GM23338 (cell line): Measurements from ENCODE around the gene CAMKK2. TPM values are rescaled to one million over a fixed set of nuclear protein-coding genes. Genes with fewer than 3 reads are reported as not detected.

ENCODE experiments used
- ATAC-seq: fragments of 200-7000 bp; cut with Tn5 transposase; 3 replicates; pipeline ENCODE4 v1.9.1; 2020
- DNase-seq: peaks from one replicate; pipeline ENCODE4 v3.0.0-alpha.2; 2015; ENCODE audit warnings: low spot score
- H2AFZ ChIP-seq: fragments of 200-600 bp; sonication (generic); 2 replicates; pipeline ENCODE4 v1.8.0; 2016; ENCODE audit warnings: antibody characterized with exemption, mild to moderate bottlenecking, moderate library complexity
- H3F3A ChIP-seq: fragments of 200-600 bp; sonication (generic); replicated peaks from 2 replicates; pipeline ENCODE4 v1.8.0; 2017; ENCODE audit warnings: antibody characterized with exemption, mixed run types, low read depth
- H3K27ac ChIP-seq: fragments of 200-600 bp; sonication (generic); 2 replicates; pipeline ENCODE4 v1.6.1; 2016; ENCODE audit warnings: low read depth
- H3K27me3 ChIP-seq: fragments of 200-600 bp; sonication (generic); 2 replicates; pipeline ENCODE4 v1.8.0; 2016; ENCODE audit warnings: mild to moderate bottlenecking, mixed run types, moderate library complexity; ENCODE audit not compliant: insufficient read depth
- H3K36me3 ChIP-seq: fragments of 200-600 bp; sonication (generic); 2 replicates; pipeline ENCODE4 v1.8.0; 2016; ENCODE audit warnings: mild to moderate bottlenecking; ENCODE audit not compliant: insufficient read depth
- H3K4me1 ChIP-seq: fragments of 200-600 bp; sonication (generic); 2 replicates; pipeline ENCODE4 v1.8.0; 2016; ENCODE audit warnings: mild to moderate bottlenecking, moderate library complexity; ENCODE audit not compliant: insufficient read depth
- H3K4me2 ChIP-seq: fragments of 200-600 bp; sonication (generic); 2 replicates; pipeline ENCODE4 v1.7.1; 2017; ENCODE audit warnings: mixed run types
- H3K4me3 ChIP-seq: fragments of 200-600 bp; sonication (generic); 2 replicates; pipeline ENCODE4 v1.6.1; 2016; ENCODE audit warnings: mixed run types
- H3K79me2 ChIP-seq: fragments of 200-600 bp; sonication (generic); replicated peaks from 2 replicates; pipeline ENCODE4 v1.8.0; 2017; ENCODE audit warnings: mild to moderate bottlenecking; ENCODE audit not compliant: insufficient read depth
- H3K9me2 ChIP-seq: fragments of 200-600 bp; sonication (generic); 2 replicates; pipeline ENCODE4 v1.8.0; 2017; ENCODE audit not compliant: insufficient read depth
- H4K20me1 ChIP-seq: fragments of 200-600 bp; sonication (generic); replicated peaks from 2 replicates; pipeline ENCODE4 v1.8.0; 2017; ENCODE audit warnings: mild to moderate bottlenecking; ENCODE audit not compliant: insufficient read depth
- H3K27ac Mint-ChIP-seq: 2 replicates; pipeline ENCODE4 v1.8.0; 2020; ENCODE audit warnings: inconsistent platforms, mild to moderate bottlenecking, moderate library complexity, mixed read lengths
- H3K27me3 Mint-ChIP-seq: 3 replicates; pipeline ENCODE4 v1.8.0; 2022; ENCODE audit warnings: low read depth, mild to moderate bottlenecking, moderate library complexity, mixed read lengths, inconsistent platforms; ENCODE audit not compliant: insufficient read depth, poor library complexity
- H3K36me3 Mint-ChIP-seq: 3 replicates; pipeline ENCODE4 v1.8.0; 2021; ENCODE audit warnings: low read depth, mild to moderate bottlenecking, inconsistent platforms, moderate library complexity, mixed read lengths
- H3K4me1 Mint-ChIP-seq: 3 replicates; pipeline ENCODE4 v1.8.0; 2020; ENCODE audit warnings: mild to moderate bottlenecking, inconsistent platforms, mixed read lengths
- H3K4me3 Mint-ChIP-seq: 3 replicates; pipeline ENCODE4 v1.8.0; 2021; ENCODE audit warnings: moderate library complexity, mild to moderate bottlenecking, inconsistent platforms, mixed read lengths
- H3K9me3 Mint-ChIP-seq: 3 replicates; pipeline ENCODE4 v1.8.0; 2020; ENCODE audit warnings: moderate library complexity, mild to moderate bottlenecking, inconsistent platforms, mixed read lengths
- CREB1 ChIP-seq: fragments of 250-450 bp; sonication (Bioruptor Pico); IDR thresholded peaks from 2 replicates; pipeline ENCODE4 v1.5.0; 2020; ENCODE audit warnings: low read depth, mild to moderate bottlenecking, moderate library complexity
- EZH2 ChIP-seq: fragments of 200-600 bp; sonication (generic); IDR thresholded peaks from one replicate; pipeline ENCODE4 v1.8.0; 2017; ENCODE audit warnings: antibody characterized with exemption, mild to moderate bottlenecking, low read depth; ENCODE audit not compliant: unreplicated experiment
- EZH2phosphoT487 ChIP-seq: fragments of 200-600 bp; sonication (generic); IDR thresholded peaks from one replicate; pipeline ENCODE4 v1.8.1; 2018; ENCODE audit warnings: antibody characterized with exemption; ENCODE audit not compliant: unreplicated experiment
- JUNB ChIP-seq: IDR thresholded peaks from one replicate; pipeline ENCODE4 v1.6.1; 2016; ENCODE audit warnings: antibody characterized with exemption; ENCODE audit not compliant: unreplicated experiment
- NANOG ChIP-seq: IDR thresholded peaks from 2 replicates; pipeline ENCODE4 v1.6.1; 2016; ENCODE audit warnings: antibody characterized with exemption, borderline replicate concordance
- POLR2AphosphoS5 ChIP-seq: IDR thresholded peaks from 2 replicates; pipeline ENCODE4 v1.6.1; 2016; ENCODE audit warnings: antibody characterized with exemption, low read depth
- STAT1 ChIP-seq: IDR thresholded peaks from one replicate; pipeline ENCODE4 v1.6.1; 2016; ENCODE audit warnings: antibody characterized with exemption; ENCODE audit not compliant: unreplicated experiment
- ZNF114 ChIP-seq: fragments of 250-450 bp; sonication (Bioruptor Pico); IDR thresholded peaks from 2 replicates; pipeline ENCODE4 v1.5.0; 2020; ENCODE audit warnings: mild to moderate bottlenecking, moderate library complexity
- ZNF331 ChIP-seq: fragments of 250-450 bp; sonication (Bioruptor Pico); IDR thresholded peaks from 2 replicates; pipeline ENCODE4 v1.5.0; 2020; ENCODE audit warnings: low read depth, mild to moderate bottlenecking, moderate library complexity
- polyA plus RNA-seq: library from polyadenylated mRNA; unstranded; fragments of >200 nt; fragmentation: Nextera tagmentation; extraction: Ambion mirVana; gene quantifications from 2 replicates; pipeline ENCODE4 v1.2.1, GENCODE V29; 2016
- total RNA-seq: library from RNA; depleted of rRNA; stranded (reverse); fragments of >200 nt; shearing (Covaris generic); gene quantifications from 2 replicates; pipeline ENCODE4 v1.2.3, GENCODE V29; 2014
- TF ChIP-seq, protein P1 (sequence below): IDR thresholded peaks from 2 replicates; pipeline ENCODE4 v1.6.1; 2016; ENCODE audit warnings: antibody characterized with exemption
- TF ChIP-seq, protein P2 (sequence below): IDR thresholded peaks from one replicate; pipeline ENCODE4 v1.6.1; 2018; ENCODE audit warnings: antibody characterized with exemption; ENCODE audit not compliant: unreplicated experiment
- TF ChIP-seq, protein P3 (sequence below), 2 experiments: fragments of 200-600 bp in 1 of 2; sonication (generic) in 1 of 2; conservative IDR thresholded peaks; 2 replicates each; pipeline versions ENCODE4 v1.5.1 to v1.6.1; 2016 to 2017; ENCODE audit warnings: antibody characterized with exemption in 2 of 2, low read depth in 2 of 2, mild to moderate bottlenecking in 2 of 2, moderate library complexity in 1 of 2
- TF ChIP-seq, protein P4 (sequence below): fragments of 250-450 bp; sonication (Bioruptor Pico); IDR thresholded peaks from 2 replicates; pipeline ENCODE4 v1.5.0; 2020; ENCODE audit warnings: mild to moderate bottlenecking, moderate library complexity

CAMKK2 gene
- total and polyA plus RNA-seq, 2 experiments from 2014 or later = 10.3 to 26.4 TPM

DNA sequence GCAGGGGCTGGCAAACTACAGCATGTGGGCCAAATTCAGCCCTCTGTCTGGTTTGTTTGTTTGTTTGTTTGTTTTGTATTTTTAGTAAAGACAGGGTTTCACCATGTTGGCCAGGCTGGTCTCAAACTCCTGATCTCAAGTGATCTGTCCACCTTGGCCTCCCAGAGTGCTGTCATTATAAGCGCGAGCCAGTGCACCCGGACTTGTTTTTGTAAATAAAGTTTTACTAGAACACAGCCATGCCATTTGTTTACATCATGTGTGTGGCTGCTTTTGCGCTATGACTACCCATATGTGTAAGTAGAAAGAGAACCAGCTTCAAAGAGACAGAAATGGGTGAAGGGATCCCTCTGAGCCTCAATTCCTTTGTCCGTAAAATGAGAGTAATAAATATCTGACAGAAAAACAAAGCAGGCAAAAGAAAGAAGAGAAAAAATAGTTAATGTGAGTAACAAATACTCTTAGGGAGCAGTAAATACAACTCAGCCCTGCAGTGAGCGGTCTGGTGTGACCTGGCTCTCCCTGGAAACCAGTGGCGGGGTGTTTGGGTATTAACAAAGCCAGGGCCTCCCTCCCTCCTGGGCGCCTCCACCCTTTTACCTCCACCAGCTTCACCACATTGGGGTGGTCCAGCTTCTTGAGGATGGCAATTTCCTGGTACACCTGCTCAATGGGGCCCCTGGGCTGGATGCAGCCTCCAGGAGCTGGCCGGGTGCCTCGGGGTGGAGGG, 33.1 kb downstream of the CAMKK2 start:
- peaks cover 5% of the 10 kb centered on the region; the same call in 1 of the 2 replicates for H4K20me1 ChIP-seq
- no peak for DNase-seq
- H3K27ac Mint-ChIP-seq = no peak overlapping the region
- H3K9me3 Mint-ChIP-seq = no peaks in the 10 kb centered on the region
- peaks cover 2% of the 10 kb centered on the region for H3K27me3 Mint-ChIP-seq
- H3K4me1 ChIP-seq = no peaks in the 10 kb centered on the region
- H3K36me3 ChIP-seq = no peaks in the 10 kb centered on the region; the same call in 1 of the 2 replicates
- H3K9me2 ChIP-seq = no peaks in the 10 kb centered on the region
- no peak overlapping the region for H3K4me3 Mint-ChIP-seq
- peaks cover 29% of the 10 kb centered on the region for H3K36me3 Mint-ChIP-seq
- H3F3A ChIP-seq = no peaks in the 10 kb centered on the region
- TF ChIP-seq CREB1 (CRISPR knock-in tag) (no peak), ZNF331 (CRISPR knock-in tag) (no peak), JUNB (no peak), ZNF114 (CRISPR knock-in tag) (no peak), POLR2AphosphoS5 (no peak), STAT1 (no peak), EZH2 (no peak), NANOG (no peak), EZH2phosphoT487 (no peak)
- TF ChIP-seq, protein P1, sequence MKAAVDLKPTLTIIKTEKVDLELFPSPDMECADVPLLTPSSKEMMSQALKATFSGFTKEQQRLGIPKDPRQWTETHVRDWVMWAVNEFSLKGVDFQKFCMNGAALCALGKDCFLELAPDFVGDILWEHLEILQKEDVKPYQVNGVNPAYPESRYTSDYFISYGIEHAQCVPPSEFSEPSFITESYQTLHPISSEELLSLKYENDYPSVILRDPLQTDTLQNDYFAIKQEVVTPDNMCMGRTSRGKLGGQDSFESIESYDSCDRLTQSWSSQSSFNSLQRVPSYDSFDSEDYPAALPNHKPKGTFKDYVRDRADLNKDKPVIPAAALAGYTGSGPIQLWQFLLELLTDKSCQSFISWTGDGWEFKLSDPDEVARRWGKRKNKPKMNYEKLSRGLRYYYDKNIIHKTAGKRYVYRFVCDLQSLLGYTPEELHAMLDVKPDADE = no peak
- TF ChIP-seq, protein P2, sequence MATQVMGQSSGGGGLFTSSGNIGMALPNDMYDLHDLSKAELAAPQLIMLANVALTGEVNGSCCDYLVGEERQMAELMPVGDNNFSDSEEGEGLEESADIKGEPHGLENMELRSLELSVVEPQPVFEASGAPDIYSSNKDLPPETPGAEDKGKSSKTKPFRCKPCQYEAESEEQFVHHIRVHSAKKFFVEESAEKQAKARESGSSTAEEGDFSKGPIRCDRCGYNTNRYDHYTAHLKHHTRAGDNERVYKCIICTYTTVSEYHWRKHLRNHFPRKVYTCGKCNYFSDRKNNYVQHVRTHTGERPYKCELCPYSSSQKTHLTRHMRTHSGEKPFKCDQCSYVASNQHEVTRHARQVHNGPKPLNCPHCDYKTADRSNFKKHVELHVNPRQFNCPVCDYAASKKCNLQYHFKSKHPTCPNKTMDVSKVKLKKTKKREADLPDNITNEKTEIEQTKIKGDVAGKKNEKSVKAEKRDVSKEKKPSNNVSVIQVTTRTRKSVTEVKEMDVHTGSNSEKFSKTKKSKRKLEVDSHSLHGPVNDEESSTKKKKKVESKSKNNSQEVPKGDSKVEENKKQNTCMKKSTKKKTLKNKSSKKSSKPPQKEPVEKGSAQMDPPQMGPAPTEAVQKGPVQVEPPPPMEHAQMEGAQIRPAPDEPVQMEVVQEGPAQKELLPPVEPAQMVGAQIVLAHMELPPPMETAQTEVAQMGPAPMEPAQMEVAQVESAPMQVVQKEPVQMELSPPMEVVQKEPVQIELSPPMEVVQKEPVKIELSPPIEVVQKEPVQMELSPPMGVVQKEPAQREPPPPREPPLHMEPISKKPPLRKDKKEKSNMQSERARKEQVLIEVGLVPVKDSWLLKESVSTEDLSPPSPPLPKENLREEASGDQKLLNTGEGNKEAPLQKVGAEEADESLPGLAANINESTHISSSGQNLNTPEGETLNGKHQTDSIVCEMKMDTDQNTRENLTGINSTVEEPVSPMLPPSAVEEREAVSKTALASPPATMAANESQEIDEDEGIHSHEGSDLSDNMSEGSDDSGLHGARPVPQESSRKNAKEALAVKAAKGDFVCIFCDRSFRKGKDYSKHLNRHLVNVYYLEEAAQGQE = no peak
- TF ChIP-seq, protein P3, sequence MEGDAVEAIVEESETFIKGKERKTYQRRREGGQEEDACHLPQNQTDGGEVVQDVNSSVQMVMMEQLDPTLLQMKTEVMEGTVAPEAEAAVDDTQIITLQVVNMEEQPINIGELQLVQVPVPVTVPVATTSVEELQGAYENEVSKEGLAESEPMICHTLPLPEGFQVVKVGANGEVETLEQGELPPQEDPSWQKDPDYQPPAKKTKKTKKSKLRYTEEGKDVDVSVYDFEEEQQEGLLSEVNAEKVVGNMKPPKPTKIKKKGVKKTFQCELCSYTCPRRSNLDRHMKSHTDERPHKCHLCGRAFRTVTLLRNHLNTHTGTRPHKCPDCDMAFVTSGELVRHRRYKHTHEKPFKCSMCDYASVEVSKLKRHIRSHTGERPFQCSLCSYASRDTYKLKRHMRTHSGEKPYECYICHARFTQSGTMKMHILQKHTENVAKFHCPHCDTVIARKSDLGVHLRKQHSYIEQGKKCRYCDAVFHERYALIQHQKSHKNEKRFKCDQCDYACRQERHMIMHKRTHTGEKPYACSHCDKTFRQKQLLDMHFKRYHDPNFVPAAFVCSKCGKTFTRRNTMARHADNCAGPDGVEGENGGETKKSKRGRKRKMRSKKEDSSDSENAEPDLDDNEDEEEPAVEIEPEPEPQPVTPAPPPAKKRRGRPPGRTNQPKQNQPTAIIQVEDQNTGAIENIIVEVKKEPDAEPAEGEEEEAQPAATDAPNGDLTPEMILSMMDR (conservative IDR thresholded peaks at IDR 0.05; ENCODE audit: low read depth in 2 of 2) = no peak
- TF ChIP-seq, protein P4, sequence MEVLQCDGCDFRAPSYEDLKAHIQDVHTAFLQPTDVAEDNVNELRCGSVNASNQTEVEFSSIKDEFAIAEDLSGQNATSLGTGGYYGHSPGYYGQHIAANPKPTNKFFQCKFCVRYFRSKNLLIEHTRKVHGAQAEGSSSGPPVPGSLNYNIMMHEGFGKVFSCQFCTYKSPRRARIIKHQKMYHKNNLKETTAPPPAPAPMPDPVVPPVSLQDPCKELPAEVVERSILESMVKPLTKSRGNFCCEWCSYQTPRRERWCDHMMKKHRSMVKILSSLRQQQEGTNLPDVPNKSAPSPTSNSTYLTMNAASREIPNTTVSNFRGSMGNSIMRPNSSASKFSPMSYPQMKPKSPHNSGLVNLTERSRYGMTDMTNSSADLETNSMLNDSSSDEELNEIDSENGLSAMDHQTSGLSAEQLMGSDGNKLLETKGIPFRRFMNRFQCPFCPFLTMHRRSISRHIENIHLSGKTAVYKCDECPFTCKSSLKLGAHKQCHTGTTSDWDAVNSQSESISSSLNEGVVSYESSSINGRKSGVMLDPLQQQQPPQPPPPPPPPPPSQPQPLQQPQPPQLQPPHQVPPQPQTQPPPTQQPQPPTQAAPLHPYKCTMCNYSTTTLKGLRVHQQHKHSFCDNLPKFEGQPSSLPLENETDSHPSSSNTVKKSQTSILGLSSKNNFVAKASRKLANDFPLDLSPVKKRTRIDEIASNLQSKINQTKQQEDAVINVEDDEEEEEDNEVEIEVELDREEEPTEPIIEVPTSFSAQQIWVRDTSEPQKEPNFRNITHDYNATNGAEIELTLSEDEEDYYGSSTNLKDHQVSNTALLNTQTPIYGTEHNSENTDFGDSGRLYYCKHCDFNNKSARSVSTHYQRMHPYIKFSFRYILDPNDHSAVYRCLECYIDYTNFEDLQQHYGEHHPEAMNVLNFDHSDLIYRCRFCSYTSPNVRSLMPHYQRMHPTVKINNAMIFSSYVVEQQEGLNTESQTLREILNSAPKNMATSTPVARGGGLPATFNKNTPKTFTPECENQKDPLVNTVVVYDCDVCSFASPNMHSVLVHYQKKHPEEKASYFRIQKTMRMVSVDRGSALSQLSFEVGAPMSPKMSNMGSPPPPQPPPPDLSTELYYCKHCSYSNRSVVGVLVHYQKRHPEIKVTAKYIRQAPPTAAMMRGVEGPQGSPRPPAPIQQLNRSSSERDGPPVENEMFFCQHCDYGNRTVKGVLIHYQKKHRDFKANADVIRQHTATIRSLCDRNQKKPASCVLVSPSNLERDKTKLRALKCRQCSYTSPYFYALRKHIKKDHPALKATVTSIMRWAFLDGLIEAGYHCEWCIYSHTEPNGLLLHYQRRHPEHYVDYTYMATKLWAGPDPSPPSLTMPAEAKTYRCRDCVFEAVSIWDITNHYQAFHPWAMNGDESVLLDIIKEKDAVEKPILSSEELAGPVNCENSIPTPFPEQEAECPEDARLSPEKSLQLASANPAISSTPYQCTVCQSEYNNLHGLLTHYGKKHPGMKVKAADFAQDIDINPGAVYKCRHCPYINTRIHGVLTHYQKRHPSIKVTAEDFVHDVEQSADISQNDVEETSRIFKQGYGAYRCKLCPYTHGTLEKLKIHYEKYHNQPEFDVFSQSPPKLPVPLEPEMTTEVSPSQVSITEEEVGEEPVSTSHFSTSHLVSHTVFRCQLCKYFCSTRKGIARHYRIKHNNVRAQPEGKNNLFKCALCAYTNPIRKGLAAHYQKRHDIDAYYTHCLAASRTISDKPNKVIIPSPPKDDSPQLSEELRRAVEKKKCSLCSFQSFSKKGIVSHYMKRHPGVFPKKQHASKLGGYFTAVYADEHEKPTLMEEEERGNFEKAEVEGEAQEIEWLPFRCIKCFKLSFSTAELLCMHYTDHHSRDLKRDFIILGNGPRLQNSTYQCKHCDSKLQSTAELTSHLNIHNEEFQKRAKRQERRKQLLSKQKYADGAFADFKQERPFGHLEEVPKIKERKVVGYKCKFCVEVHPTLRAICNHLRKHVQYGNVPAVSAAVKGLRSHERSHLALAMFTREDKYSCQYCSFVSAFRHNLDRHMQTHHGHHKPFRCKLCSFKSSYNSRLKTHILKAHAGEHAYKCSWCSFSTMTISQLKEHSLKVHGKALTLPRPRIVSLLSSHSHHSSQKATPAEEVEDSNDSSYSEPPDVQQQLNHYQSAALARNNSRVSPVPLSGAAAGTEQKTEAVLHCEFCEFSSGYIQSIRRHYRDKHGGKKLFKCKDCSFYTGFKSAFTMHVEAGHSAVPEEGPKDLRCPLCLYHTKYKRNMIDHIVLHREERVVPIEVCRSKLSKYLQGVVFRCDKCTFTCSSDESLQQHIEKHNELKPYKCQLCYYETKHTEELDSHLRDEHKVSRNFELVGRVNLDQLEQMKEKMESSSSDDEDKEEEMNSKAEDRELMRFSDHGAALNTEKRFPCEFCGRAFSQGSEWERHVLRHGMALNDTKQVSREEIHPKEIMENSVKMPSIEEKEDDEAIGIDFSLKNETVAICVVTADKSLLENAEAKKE = no peak
- H3K4me2 ChIP-seq = no peak overlapping the region
- no peak overlapping the region for H3K4me3 ChIP-seq
- no peak overlapping the region for H3K27ac ChIP-seq
- no peaks in the 10 kb centered on the region for H3K27me3 ChIP-seq
- H3K79me2 ChIP-seq = no peaks in the 10 kb centered on the region
- ATAC-seq = no peak
- no peaks in the 10 kb centered on the region for H3K4me1 Mint-ChIP-seq
- H2AFZ ChIP-seq = no peak overlapping the region
